Measurements from ENCODE around the gene KMT2C.
"Not testable (repeated sequence)": the region's sequence is repeated elsewhere in the genome, so short reads cannot be mapped to it uniquely, and the experiment has no call there.

The KMT2C gene

DNA sequence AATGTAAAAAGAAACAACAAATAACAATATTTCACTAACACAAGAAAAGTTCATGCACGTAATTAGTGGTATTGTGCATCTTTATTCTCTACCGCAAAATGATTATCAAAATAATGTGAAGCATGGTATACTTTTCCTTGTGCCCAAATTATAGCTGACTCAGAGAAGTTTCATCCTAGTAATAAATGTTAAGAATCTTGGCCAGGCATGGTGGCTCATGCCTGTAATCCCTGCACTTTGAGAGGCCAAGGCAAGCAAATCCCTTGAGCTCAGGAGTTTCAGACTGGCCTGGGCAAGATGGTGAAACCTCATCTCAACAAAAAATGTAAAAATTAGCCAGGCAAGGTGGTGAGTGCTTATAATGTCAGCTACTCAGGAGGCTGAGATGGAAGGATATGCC lies 105.0 kb downstream of the KMT2C start:
- no peak overlapping the region for H3K9ac ChIP-seq (ENCODE audit: low read depth, low read length)
- H3K9me3 ChIP-seq (ENCODE audit: control insufficient read depth, insufficient read depth, low read length), result no peaks in the 10 kb centered on the region
- no peaks in the 10 kb centered on the region for H3K4me1 ChIP-seq (ENCODE audit: control insufficient read depth, insufficient read depth, low read length)
- no peak overlapping the region for H3K27ac ChIP-seq (ENCODE audit: low read depth, low read length)
- H3K27me3 ChIP-seq (ENCODE audit: control insufficient read depth, insufficient read depth, low read length), result no peaks in the 10 kb centered on the region
- H3K4me3 ChIP-seq (ENCODE audit: low read depth, low read length), result no peak overlapping the region
- H3K36me3 ChIP-seq (ENCODE audit: control insufficient read depth, insufficient read depth, low read length), result peaks cover 16% of the 10 kb centered on the region

DNA sequence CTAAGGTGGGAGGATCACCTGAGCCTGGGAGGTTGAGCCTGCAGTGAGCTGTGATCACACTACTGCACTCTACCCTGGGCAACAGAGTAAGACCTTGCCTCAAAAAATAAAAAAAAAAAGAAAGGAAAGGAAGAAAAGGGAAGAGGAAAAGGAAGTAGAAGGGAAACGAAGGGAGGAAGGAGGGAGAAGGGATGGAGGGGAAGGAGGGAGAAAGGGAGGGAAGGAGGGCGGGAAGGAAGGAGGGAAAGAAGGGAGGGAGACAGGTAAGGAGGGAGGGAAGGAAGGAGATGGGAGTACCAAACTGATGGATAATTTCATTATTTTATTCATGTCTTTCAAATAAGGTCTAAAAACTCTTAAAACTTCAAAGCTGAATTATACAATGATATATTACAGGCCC lies 106.3 kb downstream of the KMT2C start:
- Histone ChIP-seq H3K27me3 (ENCODE audit: control insufficient read depth, insufficient read depth, low read length) (no peaks in the 10 kb centered on the region), H3K27ac (ENCODE audit: low read depth, low read length) (no peak overlapping the region), H3K9ac (ENCODE audit: low read depth, low read length) (no peak overlapping the region), H3K4me1 (ENCODE audit: control insufficient read depth, insufficient read depth, low read length) (no peaks in the 10 kb centered on the region), H3K36me3 (ENCODE audit: control insufficient read depth, insufficient read depth, low read length) (peaks cover 16% of the 10 kb centered on the region), H3K9me3 (ENCODE audit: control insufficient read depth, insufficient read depth, low read length) (no peaks in the 10 kb centered on the region), H3K4me3 (ENCODE audit: low read depth, low read length) (no peak overlapping the region)

DNA sequence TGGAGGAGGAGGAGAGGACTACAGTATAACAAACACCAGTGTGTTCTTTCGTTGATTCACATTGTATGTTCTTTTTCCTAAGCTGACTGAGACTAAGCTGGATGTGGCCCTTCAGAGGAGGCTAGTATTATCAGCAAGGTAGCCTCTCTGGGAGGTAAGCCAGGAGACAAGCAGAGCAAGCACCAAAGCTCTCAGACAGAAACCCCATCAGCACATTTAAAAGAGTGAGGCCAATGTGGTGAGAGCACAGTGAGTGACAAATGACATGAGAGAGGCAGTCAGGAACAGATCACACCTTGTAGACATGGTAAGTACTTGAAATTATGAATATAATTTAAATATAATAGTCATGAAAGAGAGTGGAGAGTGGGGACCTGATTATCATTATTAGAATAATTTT lies 107.6 kb downstream of the KMT2C start:
- H3K4me1 ChIP-seq (ENCODE audit: control insufficient read depth, insufficient read depth, low read length), result no peaks in the 10 kb centered on the region

DNA sequence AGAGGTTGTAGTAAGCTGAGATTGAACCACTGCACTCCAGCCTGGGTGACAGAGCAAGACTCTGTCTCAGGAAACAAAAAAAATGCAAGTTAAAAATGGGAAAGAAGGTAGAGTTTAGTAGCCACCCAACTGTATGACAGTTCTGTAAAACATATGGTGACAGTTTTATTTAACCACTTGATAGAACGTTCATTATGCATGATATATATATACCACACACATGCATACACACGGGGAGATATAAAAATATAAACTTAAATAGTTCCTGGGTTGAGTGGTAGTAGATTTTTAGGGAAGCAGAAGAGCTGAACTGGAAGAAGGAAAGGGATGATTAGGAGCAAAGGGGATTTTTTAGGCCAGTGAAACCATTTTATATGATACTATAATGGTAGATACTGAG lies 120.0 kb downstream of the KMT2C start:
- Histone ChIP-seq H3K9me3 (ENCODE audit: control insufficient read depth, insufficient read depth, low read length) (no peaks in the 10 kb centered on the region), H3K4me1 (ENCODE audit: control insufficient read depth, insufficient read depth, low read length) (no peaks in the 10 kb centered on the region), H3K27ac (ENCODE audit: low read depth, low read length) (no peak overlapping the region), H3K4me3 (ENCODE audit: low read depth, low read length) (no peak overlapping the region), H3K36me3 (ENCODE audit: control insufficient read depth, insufficient read depth, low read length) (peaks cover 4% of the 10 kb centered on the region), H3K27me3 (ENCODE audit: control insufficient read depth, insufficient read depth, low read length) (no peaks in the 10 kb centered on the region), H3K9ac (ENCODE audit: low read depth, low read length) (no peak overlapping the region)

More for the DNA sequence above, 107.6 kb downstream of the KMT2C start:
- Histone ChIP-seq H3K36me3 (ENCODE audit: control insufficient read depth, insufficient read depth, low read length) (peaks cover 16% of the 10 kb centered on the region), H3K9ac (ENCODE audit: low read depth, low read length) (no peak overlapping the region), H3K27ac (ENCODE audit: low read depth, low read length) (no peak overlapping the region), H3K4me3 (ENCODE audit: low read depth, low read length) (no peak overlapping the region), H3K27me3 (ENCODE audit: control insufficient read depth, insufficient read depth, low read length) (no peaks in the 10 kb centered on the region), H3K9me3 (ENCODE audit: control insufficient read depth, insufficient read depth, low read length) (no peaks in the 10 kb centered on the region)

DNA sequence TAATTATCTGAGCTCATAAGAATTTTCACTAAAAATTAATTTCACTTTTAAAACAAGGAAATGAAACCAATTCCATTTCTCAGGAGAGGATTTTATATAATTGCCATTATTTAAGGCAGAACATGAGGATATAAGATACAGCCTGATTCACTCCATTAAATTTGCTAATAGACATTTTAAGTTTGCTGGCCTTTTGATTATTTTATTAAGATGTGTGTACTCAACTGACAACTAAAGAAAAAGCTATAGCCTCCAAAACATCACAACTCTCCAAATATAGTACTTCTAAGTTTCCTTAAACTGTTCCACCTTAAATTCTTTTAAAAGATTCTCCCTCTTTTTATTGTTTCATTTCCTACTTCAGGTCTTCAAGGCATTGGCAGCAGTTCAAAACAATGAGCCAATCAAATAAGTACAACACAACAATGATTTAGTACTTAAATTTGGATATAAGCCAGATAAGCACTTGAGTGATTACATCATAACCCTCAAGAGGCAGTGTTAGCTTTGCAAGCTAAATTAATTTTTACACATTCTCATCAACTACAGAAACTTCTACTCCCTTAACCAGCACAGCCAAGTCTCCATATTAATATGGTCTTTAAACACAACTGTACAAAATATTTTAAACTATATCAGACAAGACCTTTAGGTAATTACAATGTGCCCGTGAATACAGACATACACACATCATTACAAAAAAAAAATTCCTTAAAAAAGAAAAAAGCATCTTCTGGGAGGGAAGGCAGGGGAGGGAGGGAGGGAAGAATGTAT lies 121.8 kb downstream of the KMT2C start:
- no peaks in the 10 kb centered on the region for H3K4me1 ChIP-seq (ENCODE audit: control insufficient read depth, insufficient read depth, low read length)
- no peak overlapping the region for H3K4me3 ChIP-seq (ENCODE audit: low read depth, low read length)
- peaks cover 11% of the 10 kb centered on the region for H3K36me3 ChIP-seq (ENCODE audit: control insufficient read depth, insufficient read depth, low read length)
- no peak overlapping the region for H3K9ac ChIP-seq (ENCODE audit: low read depth, low read length)
- H3K9me3 ChIP-seq (ENCODE audit: control insufficient read depth, insufficient read depth, low read length), result no peaks in the 10 kb centered on the region
- no peaks in the 10 kb centered on the region for H3K27me3 ChIP-seq (ENCODE audit: control insufficient read depth, insufficient read depth, low read length)
- no peak overlapping the region for H3K27ac ChIP-seq (ENCODE audit: low read depth, low read length)

DNA sequence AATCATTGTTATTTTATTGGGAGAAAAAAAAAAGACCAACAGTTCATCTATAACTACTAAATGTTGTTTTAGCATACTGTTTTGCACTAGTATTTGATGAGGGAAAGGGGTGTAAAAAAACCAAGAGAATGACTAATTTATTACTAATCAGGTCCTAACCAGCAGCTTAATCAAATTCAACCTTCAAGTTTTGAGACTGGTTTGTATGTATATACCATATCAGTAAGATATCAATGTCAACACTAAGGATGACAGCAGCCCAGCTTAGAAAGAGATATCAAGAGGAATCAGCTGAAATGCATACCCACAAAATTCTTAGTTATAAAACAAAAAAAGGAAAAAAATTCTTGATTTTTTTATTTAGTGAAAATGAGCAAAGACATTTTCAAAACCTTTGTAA lies 122.6 kb downstream of the KMT2C start:
- H3K36me3 ChIP-seq (ENCODE audit: control insufficient read depth, insufficient read depth, low read length), result peaks cover 12% of the 10 kb centered on the region
- no peak overlapping the region for H3K9ac ChIP-seq (ENCODE audit: low read depth, low read length)
- H3K27ac ChIP-seq (ENCODE audit: low read depth, low read length), result no peak overlapping the region
- H3K27me3 ChIP-seq (ENCODE audit: control insufficient read depth, insufficient read depth, low read length), result no peaks in the 10 kb centered on the region
- no peaks in the 10 kb centered on the region for H3K9me3 ChIP-seq (ENCODE audit: control insufficient read depth, insufficient read depth, low read length)
- H3K4me3 ChIP-seq (ENCODE audit: low read depth, low read length), result no peak overlapping the region
- no peaks in the 10 kb centered on the region for H3K4me1 ChIP-seq (ENCODE audit: control insufficient read depth, insufficient read depth, low read length)

DNA sequence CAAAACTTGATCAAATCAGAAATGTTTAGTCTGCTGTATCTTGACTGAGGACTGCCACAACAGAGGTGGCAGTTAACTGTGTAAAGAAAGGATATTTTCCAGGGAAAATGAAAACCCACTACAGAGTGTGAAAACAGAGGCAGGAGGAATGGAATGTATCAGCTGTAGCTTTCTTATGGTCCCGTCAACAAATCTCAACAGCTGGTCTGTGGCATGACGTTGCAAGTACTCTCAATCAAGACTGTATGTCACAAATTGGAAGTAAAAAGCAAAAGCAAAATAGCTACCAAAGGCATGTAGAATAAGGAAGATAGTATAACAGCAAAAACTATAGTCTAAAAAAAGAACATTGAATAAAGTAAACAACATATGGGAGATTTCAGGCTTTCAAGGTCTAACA lies 123.5 kb downstream of the KMT2C start:
- peaks cover 17% of the 10 kb centered on the region for H3K36me3 ChIP-seq (ENCODE audit: control insufficient read depth, insufficient read depth, low read length)
- H3K9ac ChIP-seq (ENCODE audit: low read depth, low read length), result no peak overlapping the region
- H3K27ac ChIP-seq (ENCODE audit: low read depth, low read length), result no peak overlapping the region
- no peaks in the 10 kb centered on the region for H3K9me3 ChIP-seq (ENCODE audit: control insufficient read depth, insufficient read depth, low read length)
- H3K4me1 ChIP-seq (ENCODE audit: control insufficient read depth, insufficient read depth, low read length), result no peaks in the 10 kb centered on the region
- no peaks in the 10 kb centered on the region for H3K27me3 ChIP-seq (ENCODE audit: control insufficient read depth, insufficient read depth, low read length)
- H3K4me3 ChIP-seq (ENCODE audit: low read depth, low read length), result no peak overlapping the region

DNA sequence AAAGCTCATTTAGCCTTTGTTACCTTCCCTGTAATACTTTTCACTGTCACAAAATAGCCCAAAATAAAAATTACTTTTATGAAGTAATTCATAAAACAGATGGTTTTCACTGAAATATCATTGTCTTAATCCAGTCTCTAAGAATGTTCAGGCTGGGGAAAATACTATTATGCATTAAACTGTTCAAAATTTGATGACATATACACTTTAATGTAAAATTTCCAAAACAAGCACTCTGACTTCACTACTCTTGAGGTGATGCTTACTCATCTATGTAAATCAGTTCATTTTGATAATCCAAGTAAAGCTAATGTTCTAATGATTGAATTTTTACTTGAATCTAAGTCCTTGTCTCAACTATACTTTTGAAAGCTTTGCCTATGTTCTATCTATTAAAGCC lies 127.9 kb downstream of the KMT2C start:
- Histone ChIP-seq H3K4me1 (ENCODE audit: control insufficient read depth, insufficient read depth, low read length) (no peaks in the 10 kb centered on the region), H3K9me3 (ENCODE audit: control insufficient read depth, insufficient read depth, low read length) (no peaks in the 10 kb centered on the region), H3K36me3 (ENCODE audit: control insufficient read depth, insufficient read depth, low read length) (peaks cover 28% of the 10 kb centered on the region), H3K4me3 (ENCODE audit: low read depth, low read length) (no peak overlapping the region), H3K27ac (ENCODE audit: low read depth, low read length) (no peak overlapping the region), H3K27me3 (ENCODE audit: control insufficient read depth, insufficient read depth, low read length) (no peaks in the 10 kb centered on the region), H3K9ac (ENCODE audit: low read depth, low read length) (no peak overlapping the region)

DNA sequence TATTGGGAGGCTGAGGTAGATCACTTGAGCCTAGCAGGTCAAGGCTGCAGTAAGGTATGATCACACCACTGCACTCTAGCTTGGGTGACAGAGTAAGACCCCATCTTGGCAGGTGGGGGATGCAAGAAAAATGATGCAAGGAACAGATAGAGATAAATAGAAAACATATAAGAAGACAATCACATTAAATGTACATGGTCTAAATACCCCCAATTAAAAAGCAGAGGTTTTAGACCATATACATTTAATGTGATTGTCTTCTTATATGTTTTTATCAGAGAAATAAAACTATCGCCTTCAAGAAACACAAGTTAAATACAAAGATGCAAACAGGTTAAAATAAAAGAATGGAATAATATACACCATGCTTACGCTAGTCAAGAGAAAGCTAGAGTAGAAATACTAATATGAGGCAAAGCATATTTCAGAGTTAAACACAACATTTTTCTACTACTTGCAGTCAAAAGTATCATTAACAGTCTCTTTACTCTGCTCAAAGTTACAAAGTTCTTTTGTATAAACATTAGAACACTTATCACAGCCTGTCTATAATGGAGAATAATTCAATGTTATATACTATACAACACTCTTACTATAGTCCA lies 136.2 kb downstream of the KMT2C start:
- not testable (repeated sequence) for H3K9ac ChIP-seq (ENCODE audit: low read depth, low read length); H3K4me1 ChIP-seq (ENCODE audit: control insufficient read depth, insufficient read depth, low read length); H3K27ac ChIP-seq (ENCODE audit: low read depth, low read length); H3K27me3 ChIP-seq (ENCODE audit: control insufficient read depth, insufficient read depth, low read length); H3K36me3 ChIP-seq (ENCODE audit: control insufficient read depth, insufficient read depth, low read length); H3K9me3 ChIP-seq (ENCODE audit: control insufficient read depth, insufficient read depth, low read length); H3K4me3 ChIP-seq (ENCODE audit: low read depth, low read length)

DNA sequence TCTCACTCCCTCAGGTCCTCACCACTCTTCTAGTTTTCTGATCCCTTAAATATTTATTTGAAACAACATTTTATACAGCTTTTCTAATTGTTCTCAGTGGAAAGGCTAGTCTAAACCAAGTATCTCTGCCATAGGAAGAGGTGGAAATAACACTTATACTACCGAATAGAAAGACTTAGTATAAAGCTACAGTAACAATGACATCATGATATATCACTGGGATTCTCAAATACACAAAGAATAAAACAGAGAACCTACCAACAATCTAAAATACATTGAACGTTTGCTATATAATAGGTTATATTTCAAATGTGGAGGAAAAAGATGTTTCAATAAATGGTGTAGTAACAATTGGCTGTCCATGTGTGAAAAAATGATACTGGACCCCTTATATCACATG lies 142.9 kb downstream of the KMT2C start:
- H3K9ac ChIP-seq (ENCODE audit: low read depth, low read length), result no peak overlapping the region
- H3K4me3 ChIP-seq (ENCODE audit: low read depth, low read length), result no peak overlapping the region
- H3K9me3 ChIP-seq (ENCODE audit: control insufficient read depth, insufficient read depth, low read length), result peaks cover 2% of the 10 kb centered on the region; the same call in 1 of the 2 replicates
- H3K4me1 ChIP-seq (ENCODE audit: control insufficient read depth, insufficient read depth, low read length), result 0 out of 2 replicates have a peak, but pooled peaks cover 4% of the 10 kb centered on the region
- no peaks in the 10 kb centered on the region for H3K27me3 ChIP-seq (ENCODE audit: control insufficient read depth, insufficient read depth, low read length)
- no peak overlapping the region for H3K27ac ChIP-seq (ENCODE audit: low read depth, low read length)
- H3K36me3 ChIP-seq (ENCODE audit: control insufficient read depth, insufficient read depth, low read length), result no peaks in the 10 kb centered on the region

DNA sequence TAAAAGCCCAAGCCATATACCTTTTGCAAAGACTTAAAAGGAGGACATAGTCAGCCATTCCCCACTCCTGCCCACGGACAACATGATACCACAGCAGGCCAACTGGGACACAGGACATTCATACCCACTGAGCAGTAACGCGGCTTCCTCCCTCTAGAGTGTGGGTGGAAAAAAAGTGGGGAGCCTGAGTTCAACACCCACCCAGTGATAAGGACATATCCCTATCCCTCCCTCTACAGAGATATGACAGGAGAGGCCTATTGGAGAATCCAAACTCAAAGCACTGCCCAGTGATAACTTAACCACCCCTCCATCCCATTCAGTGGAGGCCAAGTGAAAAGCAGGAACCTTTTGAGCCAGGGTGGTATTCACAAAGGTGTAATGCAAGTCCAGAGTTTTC lies 148.8 kb downstream of the KMT2C start:
- H3K36me3 ChIP-seq (ENCODE audit: control insufficient read depth, insufficient read depth, low read length); H3K9ac ChIP-seq (ENCODE audit: low read depth, low read length); H3K27me3 ChIP-seq (ENCODE audit: control insufficient read depth, insufficient read depth, low read length); H3K27ac ChIP-seq (ENCODE audit: low read depth, low read length); H3K4me1 ChIP-seq (ENCODE audit: control insufficient read depth, insufficient read depth, low read length); H3K4me3 ChIP-seq (ENCODE audit: low read depth, low read length): not testable (repeated sequence)
- peaks cover 12% of the 10 kb centered on the region for H3K9me3 ChIP-seq (ENCODE audit: control insufficient read depth, insufficient read depth, low read length)

Data from HUES48 (cell line).